Ishikawa (cell line): ENCODE results near the gene TET3.

Experiments used
- CEBPB ChIP-seq: IDR thresholded peaks from 2 replicates; pipeline ENCODE4 v1.6.1; 2012
- CREB1 ChIP-seq: IDR thresholded peaks from 2 replicates; pipeline ENCODE4 v1.6.1; 2012; ENCODE audit warnings: low read depth
- EGR1 ChIP-seq: IDR thresholded peaks from 2 replicates; pipeline ENCODE4 v1.6.1; 2012
- EP300 ChIP-seq: IDR thresholded peaks from 2 replicates; pipeline ENCODE4 v1.6.1; 2012; ENCODE audit warnings: borderline replicate concordance
- FOXM1 ChIP-seq: IDR thresholded peaks from 2 replicates; pipeline ENCODE4 v1.6.1; 2012; ENCODE audit warnings: low read depth, borderline replicate concordance
- NFIC ChIP-seq: IDR thresholded peaks from 2 replicates; pipeline ENCODE4 v1.6.1; 2012
- RAD21 ChIP-seq: IDR thresholded peaks from 2 replicates; pipeline ENCODE4 v1.6.1; 2012; ENCODE audit warnings: low read depth
- TAF1 ChIP-seq: IDR thresholded peaks from 2 replicates; pipeline ENCODE4 v1.6.1; 2012; ENCODE audit warnings: low read depth, mild to moderate bottlenecking
- TCF12 ChIP-seq: IDR thresholded peaks from 2 replicates; pipeline ENCODE4 v1.6.1; 2012; ENCODE audit warnings: low read depth
- TEAD4 ChIP-seq: IDR thresholded peaks from 2 replicates; pipeline ENCODE4 v1.6.1; 2012
- ZBTB7A ChIP-seq: IDR thresholded peaks from 2 replicates; pipeline ENCODE4 v1.6.1; 2012; ENCODE audit warnings: low read depth
- TF ChIP-seq, protein P1 (sequence below): IDR thresholded peaks from 2 replicates; pipeline ENCODE4 v1.6.1; 2012
- TF ChIP-seq, protein P2 (sequence below): IDR thresholded peaks from 2 replicates; pipeline ENCODE4 v1.6.1; 2012
- TF ChIP-seq, protein P3 (sequence below): IDR thresholded peaks from 2 replicates; pipeline ENCODE4 v1.6.1; 2012; ENCODE audit warnings: low read depth, mild to moderate bottlenecking

The TET3 gene

DNA sequence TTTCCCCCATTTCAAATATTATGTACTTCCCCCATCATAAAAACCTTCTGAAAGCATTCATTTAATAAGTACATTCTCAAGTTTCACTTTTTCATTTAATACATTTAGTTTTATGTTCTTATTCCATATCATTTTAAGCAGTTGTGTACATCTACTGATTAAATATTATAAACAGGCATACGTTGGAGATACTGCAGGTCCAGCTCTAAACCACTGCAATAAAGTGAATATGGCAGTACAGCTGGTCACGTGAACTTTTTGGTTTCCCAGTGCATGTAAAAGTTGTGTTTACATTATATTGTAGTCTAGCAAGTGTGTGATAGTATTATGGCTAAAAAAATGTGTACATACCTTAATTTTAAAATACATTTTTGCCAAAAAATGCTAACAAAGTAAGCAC is 48.7 kb downstream of the TET3 start:
- no peak for TF ChIP-seq TEAD4
- no peak for TF ChIP-seq CREB1
- no peak for TF ChIP-seq EP300
- TF ChIP-seq, protein P1, sequence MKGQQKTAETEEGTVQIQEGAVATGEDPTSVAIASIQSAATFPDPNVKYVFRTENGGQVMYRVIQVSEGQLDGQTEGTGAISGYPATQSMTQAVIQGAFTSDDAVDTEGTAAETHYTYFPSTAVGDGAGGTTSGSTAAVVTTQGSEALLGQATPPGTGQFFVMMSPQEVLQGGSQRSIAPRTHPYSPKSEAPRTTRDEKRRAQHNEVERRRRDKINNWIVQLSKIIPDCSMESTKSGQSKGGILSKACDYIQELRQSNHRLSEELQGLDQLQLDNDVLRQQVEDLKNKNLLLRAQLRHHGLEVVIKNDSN: no peak
- no peak for TF ChIP-seq NFIC
- TF ChIP-seq TAF1: no peak
- TF ChIP-seq, protein P2, sequence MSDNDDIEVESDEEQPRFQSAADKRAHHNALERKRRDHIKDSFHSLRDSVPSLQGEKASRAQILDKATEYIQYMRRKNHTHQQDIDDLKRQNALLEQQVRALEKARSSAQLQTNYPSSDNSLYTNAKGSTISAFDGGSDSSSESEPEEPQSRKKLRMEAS: no peak
- TF ChIP-seq EGR1: no peak
- TF ChIP-seq, protein P3, sequence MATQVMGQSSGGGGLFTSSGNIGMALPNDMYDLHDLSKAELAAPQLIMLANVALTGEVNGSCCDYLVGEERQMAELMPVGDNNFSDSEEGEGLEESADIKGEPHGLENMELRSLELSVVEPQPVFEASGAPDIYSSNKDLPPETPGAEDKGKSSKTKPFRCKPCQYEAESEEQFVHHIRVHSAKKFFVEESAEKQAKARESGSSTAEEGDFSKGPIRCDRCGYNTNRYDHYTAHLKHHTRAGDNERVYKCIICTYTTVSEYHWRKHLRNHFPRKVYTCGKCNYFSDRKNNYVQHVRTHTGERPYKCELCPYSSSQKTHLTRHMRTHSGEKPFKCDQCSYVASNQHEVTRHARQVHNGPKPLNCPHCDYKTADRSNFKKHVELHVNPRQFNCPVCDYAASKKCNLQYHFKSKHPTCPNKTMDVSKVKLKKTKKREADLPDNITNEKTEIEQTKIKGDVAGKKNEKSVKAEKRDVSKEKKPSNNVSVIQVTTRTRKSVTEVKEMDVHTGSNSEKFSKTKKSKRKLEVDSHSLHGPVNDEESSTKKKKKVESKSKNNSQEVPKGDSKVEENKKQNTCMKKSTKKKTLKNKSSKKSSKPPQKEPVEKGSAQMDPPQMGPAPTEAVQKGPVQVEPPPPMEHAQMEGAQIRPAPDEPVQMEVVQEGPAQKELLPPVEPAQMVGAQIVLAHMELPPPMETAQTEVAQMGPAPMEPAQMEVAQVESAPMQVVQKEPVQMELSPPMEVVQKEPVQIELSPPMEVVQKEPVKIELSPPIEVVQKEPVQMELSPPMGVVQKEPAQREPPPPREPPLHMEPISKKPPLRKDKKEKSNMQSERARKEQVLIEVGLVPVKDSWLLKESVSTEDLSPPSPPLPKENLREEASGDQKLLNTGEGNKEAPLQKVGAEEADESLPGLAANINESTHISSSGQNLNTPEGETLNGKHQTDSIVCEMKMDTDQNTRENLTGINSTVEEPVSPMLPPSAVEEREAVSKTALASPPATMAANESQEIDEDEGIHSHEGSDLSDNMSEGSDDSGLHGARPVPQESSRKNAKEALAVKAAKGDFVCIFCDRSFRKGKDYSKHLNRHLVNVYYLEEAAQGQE: no peak
- TF ChIP-seq FOXM1: no peak
- no peak for TF ChIP-seq CEBPB
- TF ChIP-seq RAD21: no peak
- TF ChIP-seq TCF12: no peak
- no peak for TF ChIP-seq ZBTB7A
